Right lobe of liver (tissue), 6 donors: ENCODE measurements around the gene SFT2D1. TPM values are rescaled to one million over a fixed set of nuclear protein-coding genes. Genes with fewer than 3 reads are reported as not detected.

Source experiments
- ATAC-seq, 4 donors: fragments of 200-7000 bp; cut with Tn5 transposase; one replicate each; pipeline ENCODE4 v1.9.1; 2020; ENCODE audit warnings: mild to moderate bottlenecking in 4 of 4, moderate library complexity in 4 of 4
- DNase-seq, 3 donors: peaks; one replicate each; pipeline ENCODE4 v3.0.0-alpha.2; 2020
- H3K27ac ChIP-seq, 3 donors: fragments of 200-600 bp; one replicate each; pipeline ENCODE4 v1.8.0; 2022
- H3K27me3 ChIP-seq, 2 donors: fragments of 200-600 bp; one replicate each; pipeline ENCODE4 v1.8.0; 2022
- H3K36me3 ChIP-seq, 4 donors: fragments of 200-600 bp; sonication (generic) in 1 of 4; one replicate each; pipeline versions ENCODE4 v1.5.1 to v1.8.0; 2017 to 2022; ENCODE audit warnings: control low read depth in 1 of 4
- H3K4me1 ChIP-seq, 4 donors: fragments of 200-600 bp; sonication (generic) in 1 of 4; one replicate each; pipeline versions ENCODE4 v1.5.1 to v1.8.0; 2017 to 2022; ENCODE audit warnings: control low read depth in 1 of 4
- H3K4me3 ChIP-seq, 3 donors: fragments of 200-600 bp; one replicate each; pipeline ENCODE4 v1.8.0; 2022
- H3K9me3 ChIP-seq, 4 donors: fragments of 200-600 bp; sonication (generic) in 1 of 4; one replicate each; pipeline versions ENCODE4 v1.5.1 to v1.8.0; 2017 to 2022; ENCODE audit warnings: control low read depth in 1 of 4
- POLR2A ChIP-seq: fragments of 450-650 bp; IDR thresholded peaks from one replicate; pipeline ENCODE4 v1.6.1; 2017; ENCODE audit warnings: antibody characterized with exemption, mild to moderate bottlenecking
- WGBS: methylation state at CpG from one replicate; pipeline ENCODE4 v1.1.6; 2018; ENCODE audit warnings: low coverage, low lambda C conversion rate; ENCODE audit not compliant: insufficient coverage; ENCODE audit errors: missing lambda C conversion rate; 5-methylcytosine and 5-hydroxymethylcytosine counted together
- intact Hi-C, 2 donors: fragments of 100-400 bp; cut with DNase I; formaldehyde crosslinking; loops; one replicate each; pipeline versions ENCODE4 v1.11.2 to v1.14.1; 2022
- total RNA-seq, 6 experiments: library from RNA; depleted of rRNA in 2 of 6; stranded (reverse); fragments of >200 nt in 2 of 6; fragmentation: NEBNext Ultra II Directional in 3 of 6; extraction: Animal tissue kit (Norgen Biotek cat#: 25700) in 3 of 6; gene quantifications; one replicate each; pipeline versions ENCODE4 v1.1.0 to v1.2.4, GENCODE V29; 2016 to 2023
- TF ChIP-seq, protein P1 (sequence below), 4 donors: fragments of 200-600 bp in 3 of 4; fragments of 450-650 bp in 1 of 4; IDR thresholded peaks; one replicate each; pipeline versions ENCODE4 v1.5.1 to v1.8.0; 2016 to 2022; ENCODE audit warnings: antibody characterized with exemption in 4 of 4, mild to moderate bottlenecking in 2 of 4
- donor health status: DM: no; HTN: yes; CAD: no.
- donor health status: DM: no; HTN: no; CAD: no.
- donor health status: DM: no; HTN: no; CAD: no.
- donor health status: DM: no; HTN: yes; CAD: no.
- donor health status: DM: no; HTN: yes; CAD: no.

SFT2D1 gene
- total RNA-seq, 6 experiments from 2014 or later = 6.7 to 14.0 (median 12.8) TPM

- Histone ChIP-seq H3K9me3 (no peaks in the 10 kb centered on the region), H3K36me3 (no peaks in the 10 kb centered on the region), H3K27ac (peak overlapping the region; percentile 89 to 98 (median 92)), H3K4me1 (peaks cover 0 to 63% (median 27%) of the 10 kb centered on the region in 4 donors), H3K4me3 (peak overlapping the region; percentile 78 to 92 (median 91)), H3K27me3 (no peaks in the 10 kb centered on the region)
- DNase-seq (peak; percentile 89 to 93 (median 92)), ATAC-seq (peak; percentile 74 to 80 (median 77))
- WGBS = 1% methylated on average over 31 of the region's 49 CpGs
- peak; percentile 57 for TF ChIP-seq POLR2A
- TF ChIP-seq, protein P1, sequence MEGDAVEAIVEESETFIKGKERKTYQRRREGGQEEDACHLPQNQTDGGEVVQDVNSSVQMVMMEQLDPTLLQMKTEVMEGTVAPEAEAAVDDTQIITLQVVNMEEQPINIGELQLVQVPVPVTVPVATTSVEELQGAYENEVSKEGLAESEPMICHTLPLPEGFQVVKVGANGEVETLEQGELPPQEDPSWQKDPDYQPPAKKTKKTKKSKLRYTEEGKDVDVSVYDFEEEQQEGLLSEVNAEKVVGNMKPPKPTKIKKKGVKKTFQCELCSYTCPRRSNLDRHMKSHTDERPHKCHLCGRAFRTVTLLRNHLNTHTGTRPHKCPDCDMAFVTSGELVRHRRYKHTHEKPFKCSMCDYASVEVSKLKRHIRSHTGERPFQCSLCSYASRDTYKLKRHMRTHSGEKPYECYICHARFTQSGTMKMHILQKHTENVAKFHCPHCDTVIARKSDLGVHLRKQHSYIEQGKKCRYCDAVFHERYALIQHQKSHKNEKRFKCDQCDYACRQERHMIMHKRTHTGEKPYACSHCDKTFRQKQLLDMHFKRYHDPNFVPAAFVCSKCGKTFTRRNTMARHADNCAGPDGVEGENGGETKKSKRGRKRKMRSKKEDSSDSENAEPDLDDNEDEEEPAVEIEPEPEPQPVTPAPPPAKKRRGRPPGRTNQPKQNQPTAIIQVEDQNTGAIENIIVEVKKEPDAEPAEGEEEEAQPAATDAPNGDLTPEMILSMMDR (IDR thresholded peaks at IDR 0.05) = peak; percentile 84 to 97 (median 91)
- intact Hi-C loops = no loop called here
Observed at GRCh38 chr6:166381733-166382499, 39.6 kb upstream of the SFT2D1 start.

- H3K36me3 ChIP-seq = no peaks in the 10 kb centered on the region
- no peak for ATAC-seq
- no peaks in the 10 kb centered on the region for H3K9me3 ChIP-seq
- H3K27me3 ChIP-seq = no peaks in the 10 kb centered on the region
- H3K4me3 ChIP-seq = peak overlapping the region; percentile 78 to 92 (median 91)
- peaks cover 0 to 57% (median 24%) of the 10 kb centered on the region in 4 donors for H3K4me1 ChIP-seq
- TF ChIP-seq, protein P1 (IDR thresholded peaks at IDR 0.05) = no peak
- TF ChIP-seq POLR2A = no peak
- intact Hi-C loops = no loop called here
- H3K27ac ChIP-seq = peak overlapping the region; percentile 89 to 98 (median 92)
- 8% methylated on average over 6 of the region's 6 CpGs for WGBS
- DNase-seq = no peak
Observed at GRCh38 chr6:166381381-166381732, 39.0 kb upstream of the SFT2D1 start.

DNA sequence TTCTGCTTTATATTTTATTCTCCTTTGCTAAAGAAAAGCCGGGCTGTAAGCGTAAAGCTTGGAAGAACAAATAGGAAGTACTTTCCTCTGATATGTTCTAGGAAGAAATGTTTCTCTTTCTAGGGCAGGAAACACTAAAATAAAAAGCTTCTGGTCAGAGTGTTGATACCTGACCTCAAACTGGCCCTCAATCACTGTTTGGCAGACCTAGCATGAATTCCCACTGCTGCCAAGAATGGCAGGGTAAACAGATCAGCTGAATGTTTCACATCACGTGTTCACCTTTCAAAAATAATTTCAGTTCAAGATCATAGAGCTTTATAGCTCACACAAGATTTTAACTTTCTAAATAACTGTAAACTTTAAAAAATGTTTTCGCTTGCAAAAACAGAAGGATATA, 37.5 kb upstream of the SFT2D1 start:
- Histone ChIP-seq H3K9me3 (no peaks in the 10 kb centered on the region), H3K36me3 (no peaks in the 10 kb centered on the region), H3K27ac (peak overlapping the region in 2 of 3 donors; percentile 89 to 98), H3K27me3 (no peaks in the 10 kb centered on the region), H3K4me1 (peaks cover 0 to 47% (median 18%) of the 10 kb centered on the region in 4 donors), H3K4me3 (peak overlapping the region in 1 of 3 donors; percentile 92)
- TF ChIP-seq, protein P1 (IDR thresholded peaks at IDR 0.05) = no peak
- TF ChIP-seq POLR2A = no peak
- intact Hi-C loops = no loop called here
- 22% methylated on average over 4 of the region's 4 CpGs for WGBS
- DNase-seq (peak in 1 of 3 donors; percentile 80), ATAC-seq (peak; percentile 5 to 44 (median 19))

GRCh38 chr6:166379103-166379586, 36.8 kb upstream of the SFT2D1 start:
- TF ChIP-seq, protein P1 (IDR thresholded peaks at IDR 0.05) = no peak
- no peak for TF ChIP-seq POLR2A
- Histone ChIP-seq H3K4me3 (no peak overlapping the region), H3K9me3 (no peaks in the 10 kb centered on the region), H3K27me3 (no peaks in the 10 kb centered on the region), H3K27ac (peak overlapping the region in 1 of 3 donors; percentile 98), H3K4me1 (peaks cover 0 to 45% (median 14%) of the 10 kb centered on the region in 4 donors), H3K36me3 (no peaks in the 10 kb centered on the region)
- no peak for ATAC-seq
- DNase-seq = no peak
- WGBS = no CpG with 5 or more reads among the region's 1 CpG
- intact Hi-C loops = no loop called here
